Measurements from ENCODE around the gene IMPA2.

- TF ChIP-seq CTCF (IDR thresholded peaks at IDR 0.05) (no peak), POLR2A (IDR thresholded peaks at IDR 0.05) (no peak)
These were observed 52.3 kb downstream of the IMPA2 start for GRCh38 chr18:12033643-12034025.

Measured in right lobe of liver (tissue), 4 donors.